CD4-positive, alpha-beta T cell treated with Interleukin-10 for 1 hour (primary cell): Measurements from ENCODE around the gene SLC12A1.
A peak's percentile ranks its signal among the peaks of the same experiment; 100 is the strongest.

Experiments used
- DNase-seq: peaks from one replicate; pipeline ENCODE4 v3.0.0-alpha.2; 2020

SLC12A1 gene

GRCh38 chr15:48205981-48206380 lies at the start of gene SLC12A1:
Gene SLC12A1, plus strand, starts transcription at chr15:48206302. Its CDS starts 1,418 bp downstream, at chr15:48207720.
- no peak for DNase-seq

GRCh38 chr15:48168616-48169015 lies 37.5 kb upstream of the SLC12A1 start:
- no peak for DNase-seq

DNA sequence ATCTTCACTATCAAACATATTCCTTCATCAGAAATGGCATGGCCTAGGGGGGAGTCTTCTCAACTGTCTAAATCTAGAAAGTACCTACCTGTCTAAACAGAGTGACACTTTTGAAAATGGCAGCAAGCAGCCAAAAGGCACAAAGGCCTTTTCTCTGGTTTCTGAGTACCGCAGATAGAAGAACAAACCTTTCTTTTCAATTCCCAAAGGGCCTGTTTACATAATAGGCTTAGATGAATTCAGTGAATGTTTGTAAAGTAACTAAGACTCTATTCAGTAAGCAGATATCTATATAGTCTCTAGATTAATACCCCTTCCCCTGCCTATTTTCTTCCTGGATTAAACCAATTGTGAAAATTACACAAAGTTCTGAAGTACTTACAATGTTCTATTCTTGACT lies 35.1 kb upstream of the SLC12A1 start:
- DNase-seq, result no peak

GRCh38 chr15:48175126-48175525 lies 31.0 kb upstream of the SLC12A1 start:
- DNase-seq, result no peak

- DNase-seq, result no peak
These were observed 30.0 kb upstream of the SLC12A1 start for GRCh38 chr15:48176112-48176511.

DNA sequence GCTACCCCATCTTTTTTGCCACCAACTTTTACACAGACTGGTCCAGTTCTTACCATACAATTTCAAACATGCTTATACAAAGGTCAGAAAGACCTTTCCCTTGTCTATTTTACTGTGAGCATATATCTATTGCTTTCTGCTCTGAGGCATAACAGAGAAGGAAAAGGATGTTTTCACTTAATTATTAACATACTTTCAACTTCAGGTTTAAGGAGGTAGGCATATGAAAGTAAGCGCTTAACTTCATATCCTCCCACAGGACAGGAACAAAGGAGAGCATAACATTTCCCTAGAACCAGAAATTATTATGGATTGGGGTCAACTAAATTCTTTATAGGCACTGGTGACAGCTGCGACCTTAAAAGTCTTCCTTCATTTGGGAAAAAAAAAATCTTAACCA lies 29.1 kb upstream of the SLC12A1 start:
- DNase-seq, result no peak

DNA sequence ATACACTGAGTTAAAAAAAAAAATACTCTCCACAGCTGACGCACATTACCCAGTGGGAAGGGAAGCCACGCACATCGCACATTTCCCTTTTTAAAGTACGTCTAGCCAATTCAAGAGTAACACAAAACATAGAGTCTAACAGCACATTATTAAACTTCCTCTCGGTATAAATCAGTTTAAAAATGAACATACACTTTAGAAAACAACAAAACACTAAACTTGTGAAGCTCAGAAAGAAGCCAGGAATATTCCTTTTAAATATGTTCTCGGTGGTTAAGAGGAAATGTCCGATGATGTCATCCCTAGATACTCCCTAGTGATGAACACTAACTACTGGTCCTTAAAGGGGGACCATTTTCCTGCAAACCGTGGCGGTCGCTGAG lies 28.7 kb upstream of the SLC12A1 start:
- peak; percentile 50 for DNase-seq

GRCh38 chr15:48177766-48178647 lies 28.1 kb upstream of the SLC12A1 start, which contains the start of gene MYEF2:
Gene MYEF2, minus strand, starts transcription at chr15:48178295. Its CDS starts 58 bp downstream, at chr15:48178237.
- DNase-seq, result peak; percentile 77

DNA sequence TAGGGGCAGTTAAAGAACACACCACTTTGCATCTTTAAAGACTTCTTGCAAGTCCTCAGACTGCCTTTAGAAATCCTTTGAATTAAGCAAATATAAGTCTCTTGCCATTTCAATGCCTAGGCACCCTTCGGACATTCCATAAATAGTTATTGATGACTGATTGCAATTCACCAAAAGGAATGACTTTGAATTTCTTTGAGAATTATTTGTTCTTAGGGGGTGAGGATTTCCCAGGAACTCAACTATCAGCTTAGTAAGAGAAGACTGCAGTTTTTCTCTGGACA lies 27.5 kb upstream of the SLC12A1 start:
- no peak for DNase-seq

DNA sequence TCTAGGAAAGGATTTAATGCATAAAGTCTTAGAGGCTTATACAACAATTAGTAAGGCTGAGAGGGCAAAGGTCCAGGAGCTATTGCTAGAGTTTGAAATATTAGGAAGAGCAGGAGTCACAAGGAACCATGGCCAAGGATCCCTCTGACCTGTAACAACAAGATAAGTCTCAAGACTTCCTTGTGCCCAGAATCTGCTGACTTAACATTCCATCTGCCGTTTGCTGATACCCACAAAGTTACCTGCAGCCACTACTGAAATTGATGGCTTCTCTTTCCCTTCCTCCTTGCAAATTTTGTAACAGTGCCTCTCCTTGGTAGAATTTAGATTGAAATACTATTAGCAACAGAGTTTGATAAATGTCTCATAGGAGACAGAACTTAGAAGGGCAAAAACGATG lies 23.4 kb upstream of the SLC12A1 start:
- DNase-seq, result no peak

GRCh38 chr15:48185529-48185928 lies 20.6 kb upstream of the SLC12A1 start:
- no peak for DNase-seq

GRCh38 chr15:48186271-48186670 lies 19.8 kb upstream of the SLC12A1 start:
- DNase-seq, result no peak

DNA sequence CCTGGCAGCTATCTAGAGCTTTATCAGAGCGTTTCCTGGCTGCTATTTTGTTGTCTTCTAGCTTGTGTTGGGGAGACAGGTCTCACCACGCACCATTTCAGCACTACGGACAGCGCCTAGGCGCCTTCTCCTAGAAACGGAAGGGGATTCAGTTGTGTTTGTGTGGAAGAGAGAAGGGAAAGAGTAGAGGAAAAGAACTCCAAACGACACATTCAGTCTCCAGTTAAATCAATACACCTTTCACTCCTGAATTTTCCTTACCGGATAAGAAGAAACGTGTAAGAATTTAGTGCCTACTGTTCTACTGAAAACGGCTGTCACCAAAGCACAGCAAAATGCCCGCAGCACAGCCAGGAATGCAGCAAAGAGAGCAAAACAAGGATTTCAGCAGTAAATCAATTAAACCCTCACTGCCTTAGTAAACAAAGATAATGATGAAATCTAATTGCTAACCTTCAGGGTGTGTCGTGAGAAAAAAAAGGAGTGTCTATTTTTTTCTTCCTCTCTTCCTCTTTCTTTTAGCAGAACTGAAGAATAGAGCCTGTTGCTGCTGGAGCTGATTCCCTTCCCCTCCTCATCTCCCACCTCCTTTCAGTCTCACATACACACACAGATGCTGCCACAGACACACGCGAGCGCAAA lies 15.0 kb upstream of the SLC12A1 start:
- DNase-seq, result peak; percentile 21

- DNase-seq, result no peak
These were observed 14.4 kb upstream of the SLC12A1 start, which contains the start of gene CTXN2 for GRCh38 chr15:48191574-48192225. Gene CTXN2, plus strand, starts transcription at chr15:48191665. Its CDS starts 9,636 bp downstream, at chr15:48201301.

GRCh38 chr15:48202068-48202467 lies 4.0 kb upstream of the SLC12A1 start:
- no peak for DNase-seq

DNA sequence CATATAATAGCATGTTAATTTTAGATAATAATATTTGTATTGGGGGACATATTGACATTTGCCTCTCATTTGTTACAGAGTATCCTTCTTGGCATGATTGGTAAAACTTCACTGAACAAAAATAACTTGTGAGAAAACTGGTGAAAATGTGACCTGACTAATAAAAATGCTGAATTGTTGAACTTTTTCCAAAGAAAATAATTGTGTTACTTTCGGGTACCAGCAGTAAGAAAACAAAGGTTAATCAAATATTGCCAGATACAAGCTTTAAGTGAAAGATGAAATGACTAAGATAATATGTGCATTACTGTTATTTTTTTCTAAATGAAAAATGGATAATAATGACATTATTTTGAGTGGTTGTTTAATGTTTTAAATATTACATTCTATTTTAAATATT lies 15.2 kb downstream of the SLC12A1 start:
- DNase-seq, result no peak

DNA sequence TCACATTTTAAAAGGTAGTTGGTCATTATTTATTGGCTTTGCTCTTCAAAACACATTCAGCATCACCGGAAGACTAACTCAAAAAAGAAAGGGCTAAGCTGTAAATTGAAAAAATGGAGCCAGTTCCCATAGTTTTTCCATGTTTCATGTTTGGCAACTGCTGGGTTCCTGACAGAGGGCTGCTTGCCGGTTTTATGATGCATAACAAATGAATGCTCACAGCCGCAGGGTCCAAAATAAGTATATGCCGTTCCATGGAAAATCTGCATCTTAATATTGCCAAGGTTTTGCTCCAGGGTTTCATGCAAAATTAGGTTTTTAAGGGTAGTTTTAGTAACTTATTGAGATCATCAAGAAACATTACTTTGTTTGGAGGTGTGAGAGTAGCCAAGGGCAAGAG lies 15.8 kb downstream of the SLC12A1 start:
- no peak for DNase-seq

- DNase-seq, result no peak
These were observed 16.5 kb downstream of the SLC12A1 start for GRCh38 chr15:48222627-48223026.

DNA sequence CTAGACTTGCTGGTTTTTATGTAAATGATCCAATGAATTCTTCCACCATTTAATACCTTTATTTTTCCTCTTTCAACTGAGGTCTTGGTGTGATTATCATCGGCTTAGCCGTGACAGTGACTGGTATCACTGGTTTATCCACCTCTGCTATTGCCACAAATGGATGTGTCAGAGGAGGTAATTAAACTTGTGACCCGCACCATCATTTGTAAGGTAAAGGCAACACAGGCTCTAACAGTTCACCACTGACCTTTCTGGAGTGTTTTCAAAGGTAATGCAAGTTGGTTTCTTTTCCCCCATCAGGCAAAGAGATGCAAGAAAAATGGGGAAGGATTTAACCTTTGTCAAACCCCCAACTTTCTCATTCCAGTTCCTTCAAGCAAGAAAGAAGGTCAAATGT lies 19.7 kb downstream of the SLC12A1 start:
- DNase-seq, result no peak

GRCh38 chr15:48230498-48230897 lies 24.4 kb downstream of the SLC12A1 start:
- no peak for DNase-seq

DNA sequence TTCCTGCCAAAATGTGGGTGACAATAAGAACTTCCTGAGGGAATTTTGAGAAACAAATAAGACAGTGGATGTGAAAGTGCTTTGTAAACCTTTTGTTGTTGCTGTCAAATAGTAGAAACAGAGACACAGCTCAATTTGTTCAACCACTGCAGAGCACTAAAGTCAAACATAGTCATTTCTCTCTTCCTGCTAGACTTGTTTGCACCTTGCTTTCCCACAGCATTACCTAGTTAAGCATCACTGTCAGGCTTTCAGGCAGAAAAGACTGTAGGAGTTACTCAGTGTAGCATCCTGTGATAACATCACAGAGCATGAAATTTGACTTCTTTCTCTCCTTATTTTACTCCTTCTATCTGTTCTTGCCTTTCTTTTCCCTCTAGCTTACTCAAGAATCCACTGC lies 27.1 kb downstream of the SLC12A1 start:
- no peak for DNase-seq

DNA sequence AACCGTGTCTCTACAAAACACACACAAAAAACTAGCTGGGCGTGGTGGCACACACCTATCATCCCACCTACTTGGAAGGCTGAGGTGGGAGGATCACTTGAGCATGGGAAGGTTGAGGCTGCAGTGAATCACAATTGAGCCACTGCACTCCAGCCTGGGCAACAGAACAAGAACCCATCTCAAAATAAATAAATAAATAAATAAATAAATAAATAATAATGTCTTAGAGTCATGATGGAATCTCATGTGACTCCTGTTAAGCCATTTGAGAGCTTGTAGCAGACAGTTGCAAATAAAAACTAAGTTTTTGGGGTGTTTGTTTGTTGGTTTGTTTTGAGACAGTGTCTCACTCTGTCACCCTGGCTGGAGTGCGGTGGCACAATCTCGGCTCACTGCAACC lies 33.2 kb downstream of the SLC12A1 start:
- no peak for DNase-seq

DNA sequence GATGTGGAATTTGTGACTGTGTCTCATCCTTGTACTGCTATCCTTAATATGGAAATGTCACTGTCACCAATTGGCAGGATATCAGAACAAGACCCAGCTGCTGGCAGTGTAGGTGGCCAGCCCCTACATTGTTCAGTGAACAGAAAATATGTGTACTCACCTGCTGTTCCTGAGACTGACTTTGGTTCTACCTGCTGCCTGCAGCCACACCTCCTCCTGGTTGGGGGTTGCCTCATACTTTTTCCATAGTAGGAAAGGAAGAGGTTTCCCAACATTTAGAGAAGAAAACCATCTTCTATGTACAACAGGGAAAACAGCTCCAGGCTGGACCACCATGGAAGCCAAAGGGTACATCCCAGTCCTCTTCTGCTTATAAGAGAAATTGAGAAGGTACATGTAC lies 35.9 kb downstream of the SLC12A1 start:
- DNase-seq, result no peak

DNA sequence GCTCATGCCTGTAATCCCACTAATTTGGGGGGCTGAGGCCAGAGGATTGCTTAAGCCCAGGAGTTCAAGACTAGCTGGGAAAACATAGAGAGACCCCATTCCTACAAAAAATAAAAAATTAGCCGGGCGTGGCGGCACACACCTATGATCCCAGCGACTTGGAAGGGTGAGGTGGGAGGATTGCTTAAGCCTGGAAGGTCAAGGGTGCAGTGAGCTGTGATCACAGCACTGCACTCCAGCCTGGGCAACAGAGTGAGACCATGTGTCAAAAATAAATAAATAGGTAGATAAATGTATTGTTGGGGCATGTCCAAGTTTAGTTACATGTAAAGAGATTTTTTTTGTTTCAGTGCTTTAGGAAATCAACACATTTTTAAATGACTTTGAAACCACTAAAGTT lies 36.4 kb downstream of the SLC12A1 start:
- no peak for DNase-seq
